H1 (cell line): ENCODE data around the gene UBE2G2. TPM values are rescaled to one million over a fixed set of nuclear protein-coding genes. Genes with fewer than 3 reads are reported as not detected.

Experiments used
- CTCF ChIA-PET: fragments of 300-600 bp; sonication (Branson Sonifier 250); formaldehyde crosslinking; loops from one replicate; lab custom pipeline; 2021; ENCODE audit not compliant: partially characterized antibody; lab: Charles Lee
- POLR2A ChIA-PET: fragments of 300-600 bp; sonication (Branson Sonifier 250); formaldehyde crosslinking; loops from one replicate; lab custom pipeline; 2021; ENCODE audit warnings: inconsistent platforms; ENCODE audit not compliant: partially characterized antibody; lab: Charles Lee
- DNase-seq, 2 experiments: peaks; one replicate each; pipeline versions ENCODE4 v3.0.0 to v3.0.0-alpha.2; 2010 to 2022; ENCODE audit warnings: low spot score in 2 of 2, low read depth in 1 of 2, mixed read lengths in 1 of 2
- FAIRE-seq: peaks from 2 replicates; lab custom pipeline; 2011; peaks lifted over from hg19 to GRCh38; lab: Jason Lieb, UNC
- H2AFZ ChIP-seq: 2 replicates; pipeline ENCODE4 v1.8.1; 2012; ENCODE audit warnings: low read length, inconsistent platforms
- H2AK5ac ChIP-seq: 2 replicates; pipeline ENCODE4 v1.6.1; 2013; ENCODE audit warnings: low read depth, low read length
- H2BK120ac ChIP-seq: replicated peaks from 2 replicates; pipeline ENCODE3; 2013; ENCODE audit warnings: low read depth, low read length, inconsistent platforms
- H2BK12ac ChIP-seq: 2 replicates; pipeline ENCODE4 v1.6.1; 2013; ENCODE audit warnings: low read depth, low read length
- H2BK15ac ChIP-seq: 2 replicates; pipeline ENCODE4 v1.6.1; 2013; ENCODE audit warnings: low read length
- H2BK20ac ChIP-seq: 2 replicates; pipeline ENCODE4 v1.6.1; 2013; ENCODE audit warnings: low read length
- H2BK5ac ChIP-seq: 2 replicates; pipeline ENCODE4 v1.6.1; 2013; ENCODE audit warnings: low read depth, low read length
- H3K14ac ChIP-seq: 2 replicates; pipeline ENCODE4 v1.6.1; 2013; ENCODE audit warnings: inconsistent platforms; ENCODE audit not compliant: insufficient read length
- H3K18ac ChIP-seq: 2 replicates; pipeline ENCODE4 v1.6.1; 2013; ENCODE audit warnings: low read length; ENCODE audit errors: extremely low read depth
- H3K23ac ChIP-seq: 2 replicates; pipeline ENCODE4 v1.6.1; 2013; ENCODE audit warnings: inconsistent platforms; ENCODE audit not compliant: insufficient read length
- H3K23me2 ChIP-seq: 2 replicates; pipeline ENCODE4 v1.6.1; 2013; ENCODE audit warnings: low read depth, low read length
- H3K27ac ChIP-seq: 2 replicates; pipeline ENCODE4 v1.6.1; 2011; ENCODE audit warnings: low read depth, low read length, inconsistent platforms
- H3K27me3 ChIP-seq, 4 experiments: replicated peaks in 1 of 4; 1 replicate in 1 of 4; 2 replicates in 3 of 4; pipeline versions ENCODE4 v1.6.1 to v1.8.1; 2011 to 2013; ENCODE audit warnings: low read length in 3 of 4, mild to moderate bottlenecking in 3 of 4, inconsistent platforms in 2 of 4, mixed read lengths in 2 of 4, moderate library complexity in 1 of 4; ENCODE audit not compliant: control insufficient read depth in 3 of 4, insufficient read depth in 3 of 4; ENCODE audit errors: extremely low read depth in 1 of 4
- H3K36me3 ChIP-seq, 4 experiments: 2 replicates each; pipeline versions ENCODE4 v1.6.1 to v1.8.1; 2011 to 2013; ENCODE audit warnings: mild to moderate bottlenecking in 4 of 4, low read length in 3 of 4, moderate library complexity in 2 of 4, control low read depth in 1 of 4, inconsistent platforms in 1 of 4; ENCODE audit not compliant: insufficient read depth in 4 of 4, control insufficient read depth in 2 of 4
- H3K4ac ChIP-seq: replicated peaks from 2 replicates; pipeline ENCODE3; 2013; ENCODE audit warnings: low read length, low read depth, mixed read lengths, inconsistent platforms; ENCODE audit not compliant: insufficient read length
- H3K4me1 ChIP-seq, 4 experiments: replicated peaks in 1 of 4; 1 replicate in 1 of 4; 2 replicates in 3 of 4; pipeline versions ENCODE4 v1.6.1 to v1.8.1; 2011 to 2013; ENCODE audit warnings: low read length in 3 of 4, inconsistent platforms in 2 of 4, mixed read lengths in 1 of 4; ENCODE audit not compliant: insufficient read depth in 4 of 4, control insufficient read depth in 3 of 4
- H3K4me2 ChIP-seq, 2 experiments: 2 replicates each; pipeline versions ENCODE4 v1.6.1 to v1.8.1; 2011 to 2013; ENCODE audit warnings: low read depth in 2 of 2, low read length in 2 of 2, control low read depth in 1 of 2, inconsistent platforms in 1 of 2, mild to moderate bottlenecking in 1 of 2; ENCODE audit not compliant: insufficient read depth in 1 of 2
- H3K4me3 ChIP-seq, 4 experiments: fragments of 200-600, 300-600 bp in 1 of 4; sonication (generic), shearing (Covaris generic), sonication (Bioruptor Twin) in 1 of 4; 2 replicates each; pipeline versions ENCODE4 v1.5.1 to v1.8.1; 2011 to 2016; ENCODE audit warnings: low read length in 4 of 4, low read depth in 3 of 4, control low read depth in 2 of 4, inconsistent platforms in 2 of 4, mild to moderate bottlenecking in 2 of 4, mixed read lengths in 1 of 4, moderate library complexity in 1 of 4; ENCODE audit not compliant: insufficient read depth in 2 of 4; ENCODE audit errors: extremely low read depth in 1 of 4
- H3K56ac ChIP-seq: replicated peaks from 2 replicates; pipeline ENCODE3; 2013; ENCODE audit warnings: low read depth, mild to moderate bottlenecking, mixed read lengths, low read length, inconsistent platforms; ENCODE audit not compliant: insufficient read length
- H3K79me1 ChIP-seq: 2 replicates; pipeline ENCODE4 v1.6.1; 2013; ENCODE audit warnings: low read depth, low read length, control low read depth
- H3K79me2 ChIP-seq, 2 experiments: 2 replicates each; pipeline versions ENCODE4 v1.6.1 to v1.8.1; 2012 to 2013; ENCODE audit warnings: low read length in 2 of 2, mild to moderate bottlenecking in 2 of 2, inconsistent platforms in 1 of 2; ENCODE audit not compliant: insufficient read depth in 2 of 2, control insufficient read depth in 1 of 2
- H3K9ac ChIP-seq, 4 experiments: replicated peaks in 1 of 4; 1 replicate in 1 of 4; 2 replicates in 3 of 4; pipeline versions ENCODE4 v1.6.1 to v1.8.1; 2011 to 2013; ENCODE audit warnings: low read depth in 3 of 4, low read length in 3 of 4, control low read depth in 2 of 4, mild to moderate bottlenecking in 2 of 4, moderate library complexity in 2 of 4, inconsistent platforms in 1 of 4; ENCODE audit errors: extremely low read depth in 1 of 4
- H3K9me3 ChIP-seq, 2 experiments: 2 replicates each; pipeline versions ENCODE4 v1.6.1 to v1.8.1; 2012 to 2013; ENCODE audit warnings: mild to moderate bottlenecking in 2 of 2, moderate library complexity in 2 of 2, control low read depth in 1 of 2, inconsistent platforms in 1 of 2, low read depth in 1 of 2, low read length in 1 of 2, mixed read lengths in 1 of 2; ENCODE audit not compliant: insufficient read depth in 2 of 2
- H4K20me1 ChIP-seq, 2 experiments: replicated peaks in 1 of 2; 2 replicates each; pipeline versions ENCODE3 to v1.8.1; 2011 to 2013; ENCODE audit warnings: inconsistent platforms in 2 of 2, low read length in 2 of 2, mild to moderate bottlenecking in 1 of 2; ENCODE audit not compliant: insufficient read depth in 2 of 2, control insufficient read depth in 1 of 2
- H4K5ac ChIP-seq: 2 replicates; pipeline ENCODE4 v1.6.1; 2013; ENCODE audit warnings: low read length, low read depth, mixed read lengths, inconsistent platforms; ENCODE audit not compliant: insufficient read length
- H4K8ac ChIP-seq: 2 replicates; pipeline ENCODE4 v1.8.0; 2013; ENCODE audit warnings: mild to moderate bottlenecking, moderate library complexity, low read length, inconsistent platforms; ENCODE audit not compliant: insufficient read depth; ENCODE audit errors: extremely low read depth
- H4K91ac ChIP-seq: replicated peaks from 2 replicates; pipeline ENCODE3; 2013; ENCODE audit warnings: low read length, mixed read lengths, inconsistent platforms; ENCODE audit not compliant: insufficient read length
- CBX8 ChIP-seq: fragments of 300-800, 300-1000 bp; sonication (generic); IDR thresholded peaks from 2 replicates; pipeline ENCODE4 v1.7.1; 2016; ENCODE audit warnings: low read depth, low read length, borderline replicate concordance
- E2F6 ChIP-seq: IDR thresholded peaks from 2 replicates; pipeline ENCODE4 v1.6.1; 2012; ENCODE audit warnings: inconsistent platforms
- HDAC2 ChIP-seq, 2 experiments: fragments of 300-600 bp in 1 of 2; sonication (generic) in 1 of 2; IDR thresholded peaks; 2 replicates each; pipeline ENCODE4 v1.6.1; 2011 to 2012; ENCODE audit warnings: low read depth in 2 of 2, low read length in 2 of 2, mild to moderate bottlenecking in 2 of 2, moderate library complexity in 2 of 2, borderline replicate concordance in 1 of 2, inconsistent platforms in 1 of 2
- KDM1A ChIP-seq: fragments of 200-600, 300-600 bp; sonication (generic); IDR thresholded peaks from 2 replicates; pipeline ENCODE4 v1.7.1; 2016; ENCODE audit warnings: mild to moderate bottlenecking, low read length, borderline replicate concordance
- KDM5A ChIP-seq: fragments of 200-600 bp; IDR thresholded peaks from 2 replicates; pipeline ENCODE4 v1.7.1; 2012; ENCODE audit warnings: mild to moderate bottlenecking, low read length, inconsistent platforms, mixed read lengths
- NRF1 ChIP-seq: IDR thresholded peaks from 2 replicates; pipeline ENCODE4 v1.6.1; 2011; ENCODE audit warnings: mild to moderate bottlenecking, low read depth, low read length, improper control_type of control experiment
- POU5F1 ChIP-seq: IDR thresholded peaks from 2 replicates; pipeline ENCODE4 v1.6.1; 2011; ENCODE audit warnings: low read depth, mild to moderate bottlenecking, low read length, moderate library complexity
- RAD21 ChIP-seq, 2 experiments: IDR thresholded peaks in 1 of 2; conservative IDR thresholded peaks in 1 of 2; 2 replicates each; pipeline ENCODE4 v1.6.1; 2011; ENCODE audit warnings: low read depth in 2 of 2, low read length in 2 of 2, improper control_type of control experiment in 1 of 2, inconsistent platforms in 1 of 2, mild to moderate bottlenecking in 1 of 2, moderate library complexity in 1 of 2
- TAF7 ChIP-seq: optimal IDR thresholded peaks from 2 replicates; pipeline ENCODE3; 2011; ENCODE audit warnings: low read depth, mild to moderate bottlenecking, inconsistent platforms, low read length, moderate library complexity, borderline replicate concordance
- USF2 ChIP-seq: IDR thresholded peaks from 2 replicates; pipeline ENCODE4 v1.6.1; 2011; ENCODE audit warnings: low read length, improper control_type of control experiment
- ZNF274 ChIP-seq: IDR thresholded peaks from 2 replicates; pipeline ENCODE4 v1.7.0; 2012; ENCODE audit warnings: low read length, borderline replicate concordance; ENCODE audit errors: extremely low read depth
- WGBS, 2 experiments: shearing (Covaris generic) in 1 of 2; methylation state at CpG; one replicate each; pipeline versions ENCODE4 v1.1.6 to v1.1.7; 2013 to 2015; ENCODE audit warnings: low lambda C conversion rate in 2 of 2, mixed read lengths in 2 of 2, inconsistent platforms in 1 of 2, low coverage in 1 of 2, missing lambda C conversion rate in 1 of 2; ENCODE audit not compliant: insufficient replicate concordance in 2 of 2, insufficient coverage in 1 of 2, insufficient read length in 1 of 2; ENCODE audit errors: extremely low coverage in 1 of 2, missing lambda C conversion rate in 1 of 2; 5-methylcytosine and 5-hydroxymethylcytosine counted together
- polyA plus RNA-seq, 7 experiments: library from polyadenylated mRNA; depleted of rRNA in 3 of 7; stranded (reverse) in 5 of 7; unstranded in 2 of 7; fragments of >200 nt in 5 of 7; fragments of 200-250 nt in 2 of 7; gene quantifications; 1 replicate in 5 of 7; 2 replicates in 1 of 7; 4 replicates in 1 of 7; pipeline versions ENCODE4 v1.2.1 to v1.2.3, GENCODE V29; 2011 to 2013; ENCODE audit warnings: missing spikeins in 2 of 7, mixed read lengths in 2 of 7
- total RNA-seq: library from RNA; stranded (reverse); fragmentation: NEBNext Ultra II Directional; extraction: Animal tissue kit (Norgen Biotek cat#: 25700); gene quantifications from 2 replicates; pipeline ENCODE4 v1.2.1, GENCODE V29; 2021

Gene UBE2G2
- total and polyA plus RNA-seq, 2 of the 8 experiments (the other 6 are each of a cell fraction or from before 2014, with no cell fraction given): 96.3 to 101 TPM

- Histone ChIP-seq H3K4me1 (no peaks in the 10 kb centered on the region), H2BK15ac (no peak overlapping the region), H3K27ac (no peak overlapping the region), H3K14ac (no peak overlapping the region), H3K4me3 (no peak overlapping the region), H3K23me2 (no peaks in the 10 kb centered on the region), H4K5ac (no peak overlapping the region), H3K9ac (no peak overlapping the region), H3K79me2 (no peaks in the 10 kb centered on the region), H2BK5ac (no peak overlapping the region), H3K36me3 (no peaks in the 10 kb centered on the region), H3K23ac (no peak overlapping the region), H2BK120ac (no peak overlapping the region), H2BK20ac (no peak overlapping the region), H3K4me2 (no peak overlapping the region), H4K20me1 (no peaks in the 10 kb centered on the region), H3K79me1 (no peaks in the 10 kb centered on the region), H3K9me3 (peaks cover 0 to 7% of the 10 kb centered on the region in 2 experiments; a peak in 1 of 4 replicates), H4K8ac (no peak overlapping the region), H2AK5ac (no peak overlapping the region), H2AFZ (no peak overlapping the region), H3K27me3 (peaks cover 0 to under 1% (median 0%) of the 10 kb centered on the region in 4 experiments; a peak in 1 of 7 replicates), H3K18ac (no peak overlapping the region), H4K91ac (no peak overlapping the region), H3K56ac (no peak overlapping the region), H2BK12ac (no peak overlapping the region), H3K4ac (no peak overlapping the region)
- ChIA-PET CTCF (interaction anchor here (1.0 to 1.7 kb wide), 4 partner anchors 11 to 220 kb away, joined by 3 to 5 read pairs (median 4); no protein-coding TSS in a partner anchor), POLR2A (no interaction called here)
- no peak for FAIRE-seq
- DNase-seq: peak in 1 of 2 experiments; percentile 34
- WGBS, 2 experiments: 93% methylated on average over 7 of the region's 7 CpGs; no CpG with 5 or more reads in 1 of the 2 experiments
- TF ChIP-seq KDM5A (no peak), RAD21 (IDR thresholded peaks at IDR 0.05 in 1 of 2, conservative IDR thresholded peaks at IDR 0.05 in 1 of 2; ENCODE audit: low read depth in 2 of 2, low read length in 2 of 2) (no peak), POU5F1 (no peak), USF2 (no peak), CBX8 (no peak), TAF7 (no peak), KDM1A (no peak), E2F6 (no peak), HDAC2 (IDR thresholded peaks at IDR 0.05; ENCODE audit: borderline replicate concordance in 1 of 2, low read depth in 2 of 2, low read length in 2 of 2) (no peak), NRF1 (no peak), ZNF274 (no peak)
These were observed 71.6 kb downstream of the UBE2G2 start for GRCh38 chr21:44730028-44730395.
